Left renal pelvis (tissue), 4 donors: ENCODE measurements around the gene RTL10. TPM values are rescaled to one million over a fixed set of nuclear protein-coding genes. Genes with fewer than 3 reads are reported as not detected.
A peak's percentile ranks its signal among the peaks of the same experiment; 100 is the strongest.

Experiments used
- DNase-seq, 4 donors: peaks; one replicate each; pipeline ENCODE4 v3.0.0-alpha.2; 2013; ENCODE audit warnings: low read depth in 4 of 4, low spot score in 3 of 4
- polyA plus RNA-seq, 4 donors: library from polyadenylated mRNA; unstranded; fragments of 120-200 nt; gene quantifications; one replicate each; pipeline ENCODE4 v1.2.1, GENCODE V29; 2013; ENCODE audit not compliant: insufficient read length in 4 of 4

The RTL10 gene, protein sequence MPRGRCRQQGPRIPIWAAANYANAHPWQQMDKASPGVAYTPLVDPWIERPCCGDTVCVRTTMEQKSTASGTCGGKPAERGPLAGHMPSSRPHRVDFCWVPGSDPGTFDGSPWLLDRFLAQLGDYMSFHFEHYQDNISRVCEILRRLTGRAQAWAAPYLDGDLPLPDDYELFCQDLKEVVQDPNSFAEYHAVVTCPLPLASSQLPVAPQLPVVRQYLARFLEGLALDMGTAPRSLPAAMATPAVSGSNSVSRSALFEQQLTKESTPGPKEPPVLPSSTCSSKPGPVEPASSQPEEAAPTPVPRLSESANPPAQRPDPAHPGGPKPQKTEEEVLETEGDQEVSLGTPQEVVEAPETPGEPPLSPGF
- 10 to 100 TPM; 15.3 to 29.7 (median 20.1) TPM for polyA plus RNA-seq

DNA sequence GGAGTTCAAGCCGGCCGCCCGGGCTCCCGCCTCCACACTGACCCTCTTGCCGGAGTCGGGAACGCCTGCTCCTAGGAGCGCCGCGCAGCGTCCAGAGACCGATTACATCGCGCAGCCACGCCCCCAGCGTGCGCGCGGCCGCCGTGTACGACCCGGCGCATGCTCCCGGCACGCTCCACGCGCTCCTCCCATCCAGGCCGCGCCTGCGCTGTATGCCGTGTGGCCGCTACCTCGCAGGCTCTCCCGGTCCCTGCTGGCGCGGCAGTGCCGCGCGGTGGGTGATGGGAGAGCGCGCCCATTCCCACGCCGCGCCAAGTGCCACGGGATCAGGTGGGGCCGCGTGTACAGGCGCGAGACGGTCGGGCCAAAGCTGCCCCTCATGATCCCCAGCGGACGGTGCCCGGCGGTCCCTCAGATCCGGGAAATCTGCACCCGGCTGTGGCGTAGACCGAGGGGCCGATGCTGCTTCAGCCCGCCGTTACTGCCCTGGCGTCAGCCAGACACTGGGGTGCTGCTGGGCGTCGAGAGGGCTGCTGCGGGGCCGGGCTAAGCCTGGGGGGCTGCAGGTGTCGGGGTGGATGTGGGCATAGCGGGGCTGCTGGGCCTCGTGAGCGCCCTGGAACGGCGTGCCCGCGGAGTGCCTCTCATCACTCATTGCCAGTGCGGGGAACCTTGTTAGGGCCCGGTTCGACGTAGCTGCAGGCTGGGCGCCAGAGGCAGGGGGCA lies at the start of gene RTL10, which contains the start of gene GNB1L:
Gene RTL10, minus strand, starts transcription at position 97 of the 726 bp plus-strand sequence. CDS start 2,613 bp downstream, outside the sequence.
Gene GNB1L, minus strand, starts transcription at position 97 of the 726 bp plus-strand sequence. CDS start 33,519 bp downstream, outside the sequence.
- peak; percentile 91 to 95 (median 94) for DNase-seq

DNA sequence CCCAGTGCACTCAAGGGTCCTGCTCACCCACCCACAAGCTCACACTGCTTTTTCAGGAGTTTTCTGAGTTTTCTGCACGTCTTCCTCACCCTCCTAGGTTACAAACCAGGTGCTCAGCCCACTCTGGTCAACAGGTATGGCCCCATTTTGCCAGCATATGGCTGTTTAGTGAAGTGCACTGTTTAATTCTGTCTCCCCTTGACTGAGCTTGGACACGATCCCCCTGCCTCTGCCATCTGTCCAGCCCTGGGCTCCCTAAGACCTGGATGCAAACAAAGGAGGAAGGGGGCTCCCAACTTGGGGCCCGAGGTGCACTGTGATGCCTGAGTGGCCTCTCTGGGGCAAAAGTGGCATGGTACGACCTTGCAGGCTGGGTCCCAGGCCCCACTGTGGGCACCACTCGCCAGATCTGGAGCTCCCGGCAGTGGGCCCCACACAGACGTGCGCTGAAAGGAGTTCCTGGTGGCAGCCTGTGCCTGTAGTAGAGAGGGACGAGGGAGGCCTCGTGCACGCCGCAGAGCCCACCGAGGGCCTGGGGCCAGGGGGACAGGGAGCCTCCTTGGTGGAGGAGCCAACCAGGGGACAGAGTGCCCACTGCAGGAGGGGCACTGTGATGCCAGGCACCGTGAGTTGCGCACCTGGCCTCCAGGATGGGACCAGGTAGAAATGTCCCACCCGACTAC lies 49.6 kb upstream of the RTL10 start:
- DNase-seq, result no peak

DNA sequence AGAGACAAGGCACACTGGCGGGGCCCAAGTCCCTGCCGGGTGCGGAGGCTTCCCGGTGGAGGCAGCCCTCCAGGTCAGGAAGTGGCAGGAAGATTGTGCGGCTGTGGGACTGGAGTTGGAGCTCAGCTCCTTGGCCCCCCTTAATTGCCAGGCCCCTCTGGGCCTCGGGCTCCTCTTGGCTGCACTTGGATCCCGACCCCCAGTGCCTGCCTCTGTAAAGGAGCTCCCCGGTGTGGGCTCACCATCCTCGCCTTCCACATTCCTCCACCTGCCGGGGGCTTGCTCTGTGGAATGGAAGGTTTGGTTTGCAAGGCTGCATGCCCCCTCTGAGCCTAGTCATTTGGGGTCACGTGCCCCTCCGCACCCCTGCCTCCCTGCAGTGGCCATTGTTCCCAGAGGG lies 48.8 kb upstream of the RTL10 start:
- DNase-seq, result no peak

DNA sequence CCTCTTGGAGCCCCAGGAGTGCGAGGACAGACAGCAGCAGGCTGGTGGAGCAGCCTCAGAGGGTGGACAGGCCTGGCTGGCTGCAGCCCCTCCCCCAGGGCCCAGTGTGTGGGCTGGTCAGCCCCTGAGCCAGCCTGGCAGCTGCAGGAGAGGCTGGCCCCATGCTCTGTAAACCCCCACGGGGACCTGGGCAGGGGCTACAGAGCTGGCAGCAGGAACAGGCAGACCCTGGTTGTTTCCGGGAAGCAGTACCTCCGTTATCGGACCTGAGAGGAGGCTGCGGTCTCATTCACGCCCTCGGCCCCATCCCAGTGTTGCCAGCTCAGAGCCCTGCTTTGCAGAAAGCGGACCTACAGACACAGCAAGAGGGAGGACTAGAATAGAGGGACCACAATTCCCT lies 48.4 kb upstream of the RTL10 start:
- DNase-seq, result no peak

DNA sequence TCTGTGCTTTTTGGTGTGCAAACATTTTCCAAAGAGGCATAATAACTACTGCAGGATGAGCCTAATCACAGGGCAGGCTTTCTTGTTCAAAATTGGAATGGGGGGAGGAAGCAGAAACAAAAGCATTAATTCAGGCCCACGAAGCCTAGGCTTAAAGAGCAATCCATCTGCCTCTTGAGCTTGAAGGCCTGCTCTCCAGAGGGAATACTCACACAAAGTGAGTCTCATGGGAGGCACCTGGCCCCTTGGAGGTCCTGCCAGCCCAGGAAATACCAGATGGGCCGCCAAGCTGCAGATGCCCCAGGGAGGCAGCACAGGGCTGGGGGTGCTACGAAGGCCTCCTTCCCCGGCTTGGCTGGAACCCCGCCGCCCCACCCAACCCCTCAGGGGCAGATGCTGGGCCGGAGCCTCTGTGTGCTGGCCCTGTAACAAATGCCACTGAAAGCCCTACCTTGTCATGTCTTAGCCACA lies 47.6 kb upstream of the RTL10 start:
- no peak for DNase-seq

DNA sequence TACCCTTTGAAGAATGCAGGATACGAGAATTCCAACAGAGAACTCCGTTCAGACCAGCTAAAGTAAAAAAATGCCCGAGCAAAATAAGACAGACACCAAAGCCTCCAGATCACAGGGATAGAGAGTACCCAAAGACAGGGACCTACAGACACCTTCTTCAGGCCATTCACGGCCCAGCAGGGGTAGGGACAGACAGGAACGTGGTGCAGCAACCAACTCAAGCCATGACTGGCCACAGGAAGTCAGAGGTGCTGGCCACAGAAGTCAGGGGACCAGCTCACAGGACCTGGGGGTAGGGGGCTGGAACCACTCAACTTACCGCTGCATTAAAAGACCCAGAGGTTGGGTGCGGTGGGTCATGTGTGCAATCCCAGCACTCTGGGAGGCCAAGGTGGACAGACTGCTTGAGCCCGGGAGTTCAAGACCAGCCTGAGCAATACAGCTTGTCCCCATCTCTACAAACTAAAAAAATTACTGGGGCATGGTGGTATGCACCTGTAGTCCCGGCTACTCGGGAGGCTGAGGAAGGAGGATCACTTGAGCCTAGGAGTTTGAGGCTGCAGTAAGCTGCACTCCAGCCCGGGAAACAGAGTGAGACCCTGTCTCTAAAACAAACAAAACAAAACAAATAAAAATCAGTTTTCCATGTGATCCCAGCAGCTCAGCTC lies 47.0 kb upstream of the RTL10 start:
- no peak for DNase-seq

DNA sequence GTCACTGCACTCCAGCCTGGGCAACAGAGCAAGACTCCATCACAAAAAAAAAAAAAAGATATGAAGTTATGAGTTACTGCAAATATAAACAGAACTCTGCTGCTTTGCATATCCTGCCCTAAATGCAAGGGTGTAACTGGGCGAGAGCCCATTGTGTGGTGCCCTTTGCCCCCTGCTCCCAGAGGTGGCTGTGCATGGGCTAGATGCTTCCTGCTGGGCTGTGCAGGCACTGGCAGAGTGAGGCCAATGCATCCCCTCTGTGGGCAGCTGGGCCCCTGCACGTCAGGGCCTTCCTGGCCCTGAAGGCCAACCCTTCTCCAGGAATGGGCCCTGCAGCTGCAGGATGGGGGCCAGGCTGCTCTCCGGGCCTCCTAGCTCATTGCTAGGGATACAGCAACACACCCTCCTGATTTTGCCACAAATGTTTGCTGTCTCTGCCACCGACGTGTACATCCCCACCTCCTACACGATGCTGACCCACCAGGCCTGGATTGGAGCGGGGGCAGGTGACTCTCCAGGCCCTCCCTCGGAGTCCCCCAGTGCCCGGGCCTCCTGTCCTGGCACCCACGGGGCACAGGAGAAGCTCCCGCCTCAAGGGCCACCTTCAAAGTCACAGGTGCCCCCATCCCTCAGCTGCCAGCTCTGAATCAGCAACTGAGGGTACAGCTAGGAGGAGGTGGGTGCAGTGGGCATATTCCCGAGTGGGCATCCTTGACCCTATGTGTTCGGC lies 46.2 kb upstream of the RTL10 start:
- no peak for DNase-seq

DNA sequence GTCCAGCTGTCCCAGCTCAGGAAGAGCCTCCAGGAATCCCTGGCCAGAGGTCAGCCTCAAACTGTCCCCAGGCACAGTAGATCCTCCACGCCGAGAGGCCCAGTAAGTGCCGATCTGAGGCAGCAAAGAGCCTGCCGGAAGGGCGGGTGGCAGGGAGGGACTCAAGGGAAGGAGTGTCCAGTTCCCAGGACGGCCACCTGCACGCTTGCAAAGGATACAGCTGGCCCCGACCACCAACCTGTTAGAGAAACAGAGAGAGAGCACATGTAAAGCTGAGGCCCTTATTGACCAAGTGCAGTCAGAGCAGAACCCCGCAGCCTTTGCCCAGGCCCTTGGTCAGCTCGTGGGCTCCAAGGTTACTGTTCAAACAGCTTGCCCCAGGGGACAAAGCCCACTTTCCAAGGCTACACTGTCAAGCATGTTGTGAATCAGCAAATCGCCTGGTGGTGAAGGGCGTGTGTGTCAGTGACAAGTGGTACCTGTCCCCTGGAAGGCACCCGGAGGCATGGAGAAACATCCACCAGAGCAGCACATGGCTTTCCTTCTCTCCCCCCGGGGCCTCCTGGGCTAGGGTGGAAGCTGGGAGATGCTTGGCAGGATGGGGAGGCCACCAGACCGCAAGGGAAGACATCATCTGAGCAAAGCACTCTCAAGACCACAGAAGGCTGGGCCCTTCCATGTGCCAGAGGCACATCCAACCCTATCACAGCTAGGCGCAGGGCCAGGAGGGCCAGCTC lies 44.3 kb upstream of the RTL10 start:
- DNase-seq, result no peak

DNA sequence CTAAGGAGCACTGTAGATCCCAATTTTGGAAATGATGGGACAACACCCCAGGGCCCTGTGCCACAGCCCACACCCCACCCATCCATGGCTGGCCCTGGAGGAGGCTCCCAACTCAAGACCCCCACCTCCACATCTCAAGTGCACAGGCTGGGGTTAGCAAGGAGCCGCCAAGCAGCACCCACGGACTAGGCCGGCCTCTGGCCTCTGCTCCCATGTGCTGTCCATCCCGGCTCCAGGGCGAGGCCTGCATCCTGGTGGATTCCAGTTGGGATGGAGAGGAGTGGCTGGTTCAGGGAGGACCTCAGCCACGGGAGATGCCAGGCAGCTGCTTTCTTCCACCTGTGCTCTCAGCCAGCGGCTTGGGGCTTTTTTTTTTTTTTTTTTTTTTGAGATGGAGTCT lies 43.5 kb upstream of the RTL10 start:
- DNase-seq, result no peak

DNA sequence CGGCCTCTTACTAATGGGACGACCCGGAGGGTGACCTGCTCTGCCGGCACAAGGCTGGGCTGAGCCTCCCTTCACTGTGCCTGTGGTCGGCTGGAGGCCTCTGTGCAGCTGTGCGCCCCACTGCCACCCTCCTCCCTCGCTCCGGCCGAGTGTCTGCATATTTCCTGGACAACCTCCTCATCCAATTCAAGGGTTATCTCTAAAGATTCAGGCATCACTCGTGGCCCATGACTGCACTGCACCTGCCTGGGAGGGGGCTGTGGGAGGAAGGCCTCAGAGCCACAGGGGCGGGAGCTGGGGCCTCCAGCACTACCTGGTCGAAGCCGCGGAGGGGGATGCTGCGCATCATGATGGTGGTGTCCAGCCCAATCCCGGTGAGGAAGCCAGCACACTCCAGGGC lies 43.1 kb upstream of the RTL10 start:
- no peak for DNase-seq

DNA sequence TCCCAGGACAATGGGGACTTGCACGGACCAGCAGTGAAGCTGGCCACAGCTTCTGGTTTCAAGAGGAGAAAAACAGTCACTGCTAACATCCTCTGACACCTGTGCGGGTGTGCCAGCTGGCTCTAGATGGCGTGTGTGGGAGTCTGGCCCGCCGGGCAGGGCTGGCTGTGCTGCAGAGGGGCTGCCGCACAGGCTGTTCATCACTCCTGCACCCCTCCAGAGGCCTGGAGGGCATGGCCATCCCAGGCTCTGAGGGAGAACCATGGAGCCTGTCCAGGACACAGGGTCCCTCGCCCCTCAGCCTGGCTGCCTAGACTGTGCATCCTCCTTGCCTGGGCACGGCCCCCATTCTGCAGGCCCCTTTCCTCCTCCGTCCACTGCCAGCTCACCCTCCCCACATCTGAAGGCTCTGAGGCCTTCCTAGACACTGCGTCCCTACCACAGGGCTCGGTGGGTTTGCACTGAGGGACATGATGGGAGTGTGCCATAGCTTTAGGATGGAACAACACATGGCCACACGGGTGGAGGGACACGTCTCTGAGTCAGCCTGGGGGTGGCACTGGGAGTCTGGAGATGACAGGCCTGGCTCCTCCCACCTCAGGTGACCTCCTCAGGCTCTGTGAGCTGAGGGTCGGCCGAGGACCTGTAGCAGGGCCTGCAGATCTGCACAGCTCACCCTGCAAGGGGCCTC lies 42.1 kb upstream of the RTL10 start:
- no peak for DNase-seq

DNA sequence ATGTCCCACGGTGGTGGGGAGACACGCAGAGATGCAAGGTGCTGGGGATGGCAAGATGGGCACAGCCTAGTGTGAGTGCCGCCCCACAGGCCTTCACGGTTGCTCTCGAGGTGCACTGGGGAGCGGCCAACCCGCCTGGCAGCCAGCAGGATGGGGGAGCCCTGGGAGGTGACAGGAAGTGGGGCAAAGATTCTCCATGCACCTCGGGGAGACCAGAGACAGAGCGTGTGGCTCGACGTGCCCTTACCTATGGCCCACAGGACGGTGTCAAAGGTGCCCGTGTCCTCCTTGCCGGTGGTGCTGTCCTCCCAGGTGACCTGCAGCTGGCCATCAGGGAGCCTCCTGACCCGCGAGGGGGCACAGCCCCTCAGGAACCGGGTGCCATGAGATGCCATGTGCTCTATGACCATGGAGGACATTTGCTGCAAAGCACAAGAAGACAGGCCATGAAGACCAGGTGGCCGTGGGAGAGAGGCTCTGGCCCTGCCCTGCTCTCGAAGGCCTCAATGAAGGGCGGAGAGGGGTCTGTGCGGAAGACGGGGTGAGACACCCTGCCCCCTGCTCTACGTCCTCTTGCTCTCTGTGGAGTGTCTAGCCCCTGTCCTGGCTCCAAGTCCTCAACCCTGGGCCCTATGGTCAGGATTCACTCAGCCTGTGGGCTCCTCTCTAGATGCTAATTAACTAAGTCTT lies 40.6 kb upstream of the RTL10 start:
- DNase-seq, result no peak

DNA sequence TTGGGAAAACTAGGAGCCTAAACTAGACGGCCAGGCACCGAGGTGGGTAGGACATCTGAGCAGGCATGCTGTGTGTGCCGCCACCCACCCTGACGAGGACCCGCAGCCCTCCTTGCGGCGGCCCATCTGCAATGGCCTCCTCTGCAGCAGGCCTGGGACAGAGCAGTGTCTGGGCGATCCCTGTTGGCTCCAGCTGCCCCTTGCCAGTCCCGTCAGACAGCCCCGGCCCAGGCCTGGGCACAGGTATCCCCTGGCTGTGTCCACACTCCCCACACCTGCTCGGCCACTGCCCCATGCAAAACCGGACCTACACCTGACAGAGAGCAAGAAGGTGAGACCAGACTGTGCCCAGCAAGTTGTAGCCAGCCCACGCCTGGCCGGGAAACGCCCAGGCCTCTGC lies 38.7 kb upstream of the RTL10 start:
- no peak for DNase-seq

DNA sequence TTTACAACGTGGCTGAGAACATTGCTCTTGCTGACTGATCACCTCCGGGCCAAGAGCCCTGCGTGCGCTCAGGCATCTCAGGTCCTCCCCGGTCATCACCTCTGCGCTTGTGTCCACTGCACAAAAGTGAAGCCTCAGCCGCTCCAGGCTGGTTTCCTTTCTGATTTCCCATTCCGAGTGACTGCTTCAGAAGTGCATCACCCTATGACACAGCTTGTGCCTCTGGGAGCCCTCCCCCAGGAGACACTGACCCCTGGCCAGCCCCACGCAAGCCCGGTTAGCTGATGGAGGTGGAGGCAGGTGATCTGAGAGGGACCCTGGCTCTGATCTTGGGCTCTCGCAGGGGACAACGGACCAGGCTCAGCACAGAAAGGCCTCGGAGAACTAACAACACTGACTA lies 38.3 kb upstream of the RTL10 start:
- DNase-seq, result no peak

DNA sequence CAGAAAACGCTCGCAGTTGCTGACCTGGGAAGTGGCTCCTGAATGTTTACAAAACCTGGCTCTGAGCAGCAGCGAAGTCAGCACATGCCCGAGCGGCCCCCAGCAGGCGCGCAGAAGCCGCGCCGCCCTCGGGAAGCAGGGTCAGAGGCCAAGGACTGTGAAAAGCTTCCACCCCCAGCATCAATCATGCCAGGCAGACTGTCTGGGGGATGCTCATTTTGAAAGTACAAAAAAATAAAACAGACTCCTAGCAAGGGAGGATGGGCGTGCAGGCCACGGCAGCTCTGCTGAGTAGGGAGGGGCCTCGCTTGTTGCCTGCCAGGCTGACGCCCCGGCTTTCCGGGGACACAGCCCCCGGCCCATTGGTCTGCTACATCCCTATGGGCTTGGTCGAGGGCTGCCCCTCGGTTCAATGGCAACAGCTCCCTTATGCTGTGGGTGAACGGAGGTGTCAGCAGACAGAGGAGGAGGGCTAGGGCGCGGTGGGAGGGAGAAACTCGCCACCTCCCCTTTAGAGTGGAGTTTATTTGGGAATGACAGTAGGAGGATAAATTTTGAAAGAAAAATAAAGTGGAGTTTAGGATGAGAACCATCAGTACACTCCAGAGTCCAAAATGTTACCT lies 37.7 kb upstream of the RTL10 start:
- DNase-seq, result no peak

DNA sequence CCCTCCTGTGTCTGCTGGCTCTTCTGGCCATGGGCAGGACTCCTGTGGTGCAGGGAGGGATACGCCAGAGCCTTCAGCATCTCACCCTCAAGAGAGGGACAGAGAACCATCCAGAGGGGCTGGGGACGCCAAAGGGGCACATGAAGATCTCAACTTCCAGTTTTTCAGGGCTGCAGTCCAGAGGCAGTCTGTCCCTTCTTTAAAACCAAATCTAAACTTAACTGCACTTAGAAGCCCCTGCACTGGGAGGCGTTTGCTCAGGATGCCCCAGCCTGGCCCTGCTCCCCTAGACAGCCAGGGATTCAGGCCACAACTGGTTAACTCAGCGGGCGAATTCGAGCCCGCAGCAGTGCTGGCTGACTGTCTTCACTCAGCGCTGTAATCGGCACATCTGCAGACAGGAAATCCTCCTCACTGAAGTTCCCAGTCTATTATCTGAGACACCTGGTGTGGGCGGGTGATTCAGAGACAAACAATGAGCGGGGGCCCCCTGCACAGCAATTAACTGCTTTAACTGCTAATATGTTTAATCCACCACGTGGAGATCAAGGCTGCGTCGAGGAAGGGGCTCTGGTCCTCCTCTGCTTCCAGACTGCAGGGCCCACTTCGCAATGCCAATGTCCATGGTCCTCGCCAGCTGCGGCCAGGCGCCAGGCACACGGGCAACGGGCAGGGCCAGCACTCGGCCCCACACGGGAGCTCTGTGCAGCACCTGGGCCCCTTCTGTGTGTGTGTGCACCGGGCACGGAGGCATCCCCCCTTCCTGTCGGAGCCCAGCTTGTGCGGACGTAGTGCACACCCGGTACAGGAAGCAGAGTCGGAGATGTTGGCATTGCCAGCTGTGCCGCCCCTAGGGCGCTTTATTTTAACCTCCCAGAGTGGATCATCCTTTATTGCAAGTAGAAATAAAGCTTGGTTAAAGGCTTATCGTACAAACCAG lies 36.9 kb upstream of the RTL10 start:
- DNase-seq, result no peak
